HepG2 (cell line): ENCODE results near the gene MBNL3. TPM values are rescaled to one million over a fixed set of nuclear protein-coding genes. Genes with fewer than 3 reads are reported as not detected.

Experiments used
- EP300 ChIP-seq, 3 experiments: sonication (generic) in 1 of 3; formaldehyde crosslinking in 1 of 3; IDR thresholded peaks; 2 replicates each; pipeline versions ENCODE4 v1.5.1 to v1.6.1; 2011 to 2020; ENCODE audit warnings: low read depth in 2 of 3, low read length in 2 of 3, borderline replicate concordance in 1 of 3, improper control_type of control experiment in 1 of 3, mild to moderate bottlenecking in 1 of 3, missing genetic modification reagents in 1 of 3, moderate library complexity in 1 of 3
- FOXP1 ChIP-seq, 2 experiments: fragments of 450-650 bp in 1 of 2; IDR thresholded peaks; 2 replicates each; pipeline ENCODE4 v1.6.1; 2017 to 2018; ENCODE audit warnings: antibody characterized with exemption in 1 of 2
- HMG20A ChIP-seq: IDR thresholded peaks from 2 replicates; pipeline ENCODE4 v1.6.1; 2016; ENCODE audit warnings: borderline replicate concordance
- HNF4G ChIP-seq, 2 experiments: sonication (generic) in 1 of 2; formaldehyde crosslinking in 1 of 2; IDR thresholded peaks; 2 replicates each; pipeline versions ENCODE4 v1.4.0 to v1.6.1; 2011 to 2020; ENCODE audit warnings: borderline replicate concordance in 2 of 2, low read depth in 2 of 2, mild to moderate bottlenecking in 2 of 2, low read length in 1 of 2, missing genetic modification reagents in 1 of 2, moderate library complexity in 1 of 2
- NR2F1 ChIP-seq, 2 experiments: fragments of 450-650 bp in 1 of 2; formaldehyde crosslinking in 1 of 2; IDR thresholded peaks; 2 replicates each; pipeline versions ENCODE4 v1.5.0 to v1.6.1; 2016 to 2020; ENCODE audit warnings: mild to moderate bottlenecking in 1 of 2, missing compliant biosample characterization in 1 of 2, missing genetic modification reagents in 1 of 2, moderate library complexity in 1 of 2
- ONECUT2 ChIP-seq: sonication (generic); formaldehyde crosslinking; IDR thresholded peaks from 2 replicates; pipeline ENCODE4 v1.4.0; 2020; ENCODE audit warnings: missing genetic modification reagents
- REXO4 ChIP-seq: sonication (generic); formaldehyde crosslinking; IDR thresholded peaks from 2 replicates; pipeline ENCODE4 v1.8.0; 2022; ENCODE audit warnings: missing genetic modification reagents, mild to moderate bottlenecking, borderline replicate concordance
- SOX13 ChIP-seq, 3 experiments: fragments of 450-650 bp in 1 of 3; sonication (generic) in 1 of 3; formaldehyde crosslinking in 1 of 3; IDR thresholded peaks in 2 of 3; conservative IDR thresholded peaks in 1 of 3; 2 replicates each; pipeline versions ENCODE4 v1.5.0 to v1.6.1; 2016 to 2020; ENCODE audit warnings: antibody characterized with exemption in 1 of 3, mild to moderate bottlenecking in 1 of 3, missing compliant biosample characterization in 1 of 3, missing genetic modification reagents in 1 of 3, moderate library complexity in 1 of 3
- polyA plus RNA-seq, 8 experiments: library from polyadenylated mRNA; depleted of rRNA in 3 of 8; stranded (reverse) in 7 of 8; unstranded in 1 of 8; fragments of >200 nt; fragmentation: Illumina TruSeq in 4 of 8; extraction: Trizol in 4 of 8; gene quantifications; 2 replicates each; pipeline versions ENCODE4 v1.2.1 to v1.2.3, GENCODE V29; 2011 to 2016; ENCODE audit warnings: low read depth in 4 of 8, missing spikeins in 1 of 8, mixed read lengths in 1 of 8; ENCODE audit not compliant: insufficient read depth in 1 of 8
- total RNA-seq, 5 experiments: library from RNA; depleted of rRNA; stranded (reverse); fragments of >200 nt; fragmentation: Illumina TruSeq; extraction: Trizol; gene quantifications; 2 replicates each; pipeline ENCODE4 v1.2.3, GENCODE V29; 2016; ENCODE audit warnings: low read depth in 1 of 5
- TF ChIP-seq, protein P1 (sequence below): IDR thresholded peaks from 2 replicates; pipeline ENCODE4 v1.4.0; 2020; ENCODE audit warnings: mild to moderate bottlenecking, missing genetic modification reagents
- TF ChIP-seq, protein P2 (sequence below), 2 experiments: sonication (generic) in 1 of 2; formaldehyde crosslinking in 1 of 2; IDR thresholded peaks; 2 replicates each; pipeline versions ENCODE4 v1.6.1 to v1.9.0; 2014 to 2022; ENCODE audit warnings: antibody characterized with exemption in 1 of 2, borderline replicate concordance in 1 of 2, inconsistent platforms in 1 of 2, low read depth in 1 of 2, missing genetic modification reagents in 1 of 2
- TF ChIP-seq, protein P3 (sequence below), 2 experiments: IDR thresholded peaks; 2 replicates each; pipeline ENCODE4 v1.6.1; 2011 to 2012; ENCODE audit warnings: low read length in 2 of 2, borderline replicate concordance in 1 of 2, low read depth in 1 of 2, mild to moderate bottlenecking in 1 of 2, moderate library complexity in 1 of 2

MBNL3 gene
- total and polyA plus RNA-seq, 2 of the 13 experiments (the other 11 are each of a cell fraction or from before 2014, with no cell fraction given) = 155 to 257 TPM

- TF ChIP-seq FOXP1 (IDR thresholded peaks at IDR 0.05) = no peak
- 0 out of 2 replicates have a peak, but pooled peaks have one; percentile 16 for TF ChIP-seq FOXP1 (CRISPR knock-in tag; IDR thresholded peaks at IDR 0.05)
- TF ChIP-seq, protein P1, sequence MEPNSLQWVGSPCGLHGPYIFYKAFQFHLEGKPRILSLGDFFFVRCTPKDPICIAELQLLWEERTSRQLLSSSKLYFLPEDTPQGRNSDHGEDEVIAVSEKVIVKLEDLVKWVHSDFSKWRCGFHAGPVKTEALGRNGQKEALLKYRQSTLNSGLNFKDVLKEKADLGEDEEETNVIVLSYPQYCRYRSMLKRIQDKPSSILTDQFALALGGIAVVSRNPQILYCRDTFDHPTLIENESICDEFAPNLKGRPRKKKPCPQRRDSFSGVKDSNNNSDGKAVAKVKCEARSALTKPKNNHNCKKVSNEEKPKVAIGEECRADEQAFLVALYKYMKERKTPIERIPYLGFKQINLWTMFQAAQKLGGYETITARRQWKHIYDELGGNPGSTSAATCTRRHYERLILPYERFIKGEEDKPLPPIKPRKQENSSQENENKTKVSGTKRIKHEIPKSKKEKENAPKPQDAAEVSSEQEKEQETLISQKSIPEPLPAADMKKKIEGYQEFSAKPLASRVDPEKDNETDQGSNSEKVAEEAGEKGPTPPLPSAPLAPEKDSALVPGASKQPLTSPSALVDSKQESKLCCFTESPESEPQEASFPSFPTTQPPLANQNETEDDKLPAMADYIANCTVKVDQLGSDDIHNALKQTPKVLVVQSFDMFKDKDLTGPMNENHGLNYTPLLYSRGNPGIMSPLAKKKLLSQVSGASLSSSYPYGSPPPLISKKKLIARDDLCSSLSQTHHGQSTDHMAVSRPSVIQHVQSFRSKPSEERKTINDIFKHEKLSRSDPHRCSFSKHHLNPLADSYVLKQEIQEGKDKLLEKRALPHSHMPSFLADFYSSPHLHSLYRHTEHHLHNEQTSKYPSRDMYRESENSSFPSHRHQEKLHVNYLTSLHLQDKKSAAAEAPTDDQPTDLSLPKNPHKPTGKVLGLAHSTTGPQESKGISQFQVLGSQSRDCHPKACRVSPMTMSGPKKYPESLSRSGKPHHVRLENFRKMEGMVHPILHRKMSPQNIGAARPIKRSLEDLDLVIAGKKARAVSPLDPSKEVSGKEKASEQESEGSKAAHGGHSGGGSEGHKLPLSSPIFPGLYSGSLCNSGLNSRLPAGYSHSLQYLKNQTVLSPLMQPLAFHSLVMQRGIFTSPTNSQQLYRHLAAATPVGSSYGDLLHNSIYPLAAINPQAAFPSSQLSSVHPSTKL (CRISPR knock-in tag) = peak; percentile 45; the same call in 1 of the 2 replicates
- TF ChIP-seq, protein P2, sequence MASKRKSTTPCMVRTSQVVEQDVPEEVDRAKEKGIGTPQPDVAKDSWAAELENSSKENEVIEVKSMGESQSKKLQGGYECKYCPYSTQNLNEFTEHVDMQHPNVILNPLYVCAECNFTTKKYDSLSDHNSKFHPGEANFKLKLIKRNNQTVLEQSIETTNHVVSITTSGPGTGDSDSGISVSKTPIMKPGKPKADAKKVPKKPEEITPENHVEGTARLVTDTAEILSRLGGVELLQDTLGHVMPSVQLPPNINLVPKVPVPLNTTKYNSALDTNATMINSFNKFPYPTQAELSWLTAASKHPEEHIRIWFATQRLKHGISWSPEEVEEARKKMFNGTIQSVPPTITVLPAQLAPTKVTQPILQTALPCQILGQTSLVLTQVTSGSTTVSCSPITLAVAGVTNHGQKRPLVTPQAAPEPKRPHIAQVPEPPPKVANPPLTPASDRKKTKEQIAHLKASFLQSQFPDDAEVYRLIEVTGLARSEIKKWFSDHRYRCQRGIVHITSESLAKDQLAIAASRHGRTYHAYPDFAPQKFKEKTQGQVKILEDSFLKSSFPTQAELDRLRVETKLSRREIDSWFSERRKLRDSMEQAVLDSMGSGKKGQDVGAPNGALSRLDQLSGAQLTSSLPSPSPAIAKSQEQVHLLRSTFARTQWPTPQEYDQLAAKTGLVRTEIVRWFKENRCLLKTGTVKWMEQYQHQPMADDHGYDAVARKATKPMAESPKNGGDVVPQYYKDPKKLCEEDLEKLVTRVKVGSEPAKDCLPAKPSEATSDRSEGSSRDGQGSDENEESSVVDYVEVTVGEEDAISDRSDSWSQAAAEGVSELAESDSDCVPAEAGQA (IDR thresholded peaks at IDR 0.05; ENCODE audit: low read depth) = no peak
- TF ChIP-seq, protein P2 (CRISPR knock-in tag; IDR thresholded peaks at IDR 0.05; ENCODE audit: borderline replicate concordance) = no peak
- TF ChIP-seq HMG20A (CRISPR knock-in tag) = peak; percentile 14; the same call in 1 of the 2 replicates
- TF ChIP-seq HNF4G (IDR thresholded peaks at IDR 0.05; ENCODE audit: borderline replicate concordance, low read depth, low read length) = peak; percentile 11; the same call in 1 of the 2 replicates
- no peak for TF ChIP-seq HNF4G (CRISPR knock-in tag; IDR thresholded peaks at IDR 0.05; ENCODE audit: borderline replicate concordance, low read depth)
- TF ChIP-seq EP300 (IDR thresholded peaks at IDR 0.05; ENCODE audit: low read depth in 2 of 2, low read length in 2 of 2) = peak in 1 of 2 experiments; percentile 33; a peak in 2 of 4 replicates
- TF ChIP-seq EP300 (CRISPR knock-in tag; IDR thresholded peaks at IDR 0.05; ENCODE audit: borderline replicate concordance) = no peak
- no peak for TF ChIP-seq NR2F1 (CRISPR knock-in tag; IDR thresholded peaks at IDR 0.05)
- TF ChIP-seq, protein P3, sequence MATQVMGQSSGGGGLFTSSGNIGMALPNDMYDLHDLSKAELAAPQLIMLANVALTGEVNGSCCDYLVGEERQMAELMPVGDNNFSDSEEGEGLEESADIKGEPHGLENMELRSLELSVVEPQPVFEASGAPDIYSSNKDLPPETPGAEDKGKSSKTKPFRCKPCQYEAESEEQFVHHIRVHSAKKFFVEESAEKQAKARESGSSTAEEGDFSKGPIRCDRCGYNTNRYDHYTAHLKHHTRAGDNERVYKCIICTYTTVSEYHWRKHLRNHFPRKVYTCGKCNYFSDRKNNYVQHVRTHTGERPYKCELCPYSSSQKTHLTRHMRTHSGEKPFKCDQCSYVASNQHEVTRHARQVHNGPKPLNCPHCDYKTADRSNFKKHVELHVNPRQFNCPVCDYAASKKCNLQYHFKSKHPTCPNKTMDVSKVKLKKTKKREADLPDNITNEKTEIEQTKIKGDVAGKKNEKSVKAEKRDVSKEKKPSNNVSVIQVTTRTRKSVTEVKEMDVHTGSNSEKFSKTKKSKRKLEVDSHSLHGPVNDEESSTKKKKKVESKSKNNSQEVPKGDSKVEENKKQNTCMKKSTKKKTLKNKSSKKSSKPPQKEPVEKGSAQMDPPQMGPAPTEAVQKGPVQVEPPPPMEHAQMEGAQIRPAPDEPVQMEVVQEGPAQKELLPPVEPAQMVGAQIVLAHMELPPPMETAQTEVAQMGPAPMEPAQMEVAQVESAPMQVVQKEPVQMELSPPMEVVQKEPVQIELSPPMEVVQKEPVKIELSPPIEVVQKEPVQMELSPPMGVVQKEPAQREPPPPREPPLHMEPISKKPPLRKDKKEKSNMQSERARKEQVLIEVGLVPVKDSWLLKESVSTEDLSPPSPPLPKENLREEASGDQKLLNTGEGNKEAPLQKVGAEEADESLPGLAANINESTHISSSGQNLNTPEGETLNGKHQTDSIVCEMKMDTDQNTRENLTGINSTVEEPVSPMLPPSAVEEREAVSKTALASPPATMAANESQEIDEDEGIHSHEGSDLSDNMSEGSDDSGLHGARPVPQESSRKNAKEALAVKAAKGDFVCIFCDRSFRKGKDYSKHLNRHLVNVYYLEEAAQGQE (IDR thresholded peaks at IDR 0.05; ENCODE audit: borderline replicate concordance in 1 of 2, low read depth in 1 of 2, low read length in 2 of 2) = no peak
- TF ChIP-seq SOX13 (IDR thresholded peaks at IDR 0.05) = peak; percentile 79
- TF ChIP-seq SOX13 (CRISPR knock-in tag; conservative IDR thresholded peaks at IDR 0.05 in 1 of 2, IDR thresholded peaks at IDR 0.05 in 1 of 2) = peak in 1 of 2 experiments; percentile 79; a peak in 2 of 4 replicates
- TF ChIP-seq REXO4 (CRISPR knock-in tag) = no peak
- peak; percentile 86 for TF ChIP-seq ONECUT2
Measured at GRCh38 chrX:132336172-132336571, 152.7 kb downstream of the MBNL3 start (continued).
